ENCODE results near the gene C5orf34. TPM values are rescaled to one million over a fixed set of nuclear protein-coding genes. Genes with fewer than 3 reads are reported as not detected.

C5orf34 gene, protein sequence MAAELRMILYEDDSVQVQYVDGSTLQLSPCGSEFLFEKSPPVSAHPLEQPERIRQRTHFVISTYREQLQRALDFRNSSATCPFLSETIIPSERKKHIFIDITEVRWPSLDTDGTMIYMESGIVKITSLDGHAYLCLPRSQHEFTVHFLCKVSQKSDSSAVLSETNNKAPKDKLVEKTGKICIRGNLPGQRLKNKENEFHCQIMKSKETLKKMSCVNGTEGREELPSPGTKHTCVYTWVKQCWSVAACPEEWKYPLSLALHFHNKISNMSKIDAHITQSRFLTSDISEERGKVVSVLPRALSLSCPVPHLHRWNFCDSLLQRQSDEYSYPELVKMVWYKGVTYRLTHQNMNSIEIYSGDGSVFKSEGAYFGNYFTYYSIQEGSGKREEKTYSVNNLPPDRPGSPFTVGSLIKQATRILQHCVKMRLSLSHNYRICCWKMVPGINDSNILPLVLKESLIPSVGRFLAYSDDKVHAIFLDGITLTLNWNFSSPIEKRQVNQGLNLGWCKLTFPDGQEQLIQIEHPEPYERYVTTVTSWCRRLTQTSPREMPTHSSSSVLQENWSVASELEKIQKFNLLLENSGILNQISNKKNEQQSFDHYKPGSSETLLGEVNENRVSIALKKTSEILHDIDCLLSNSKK
- total RNA-seq (2021) (15.0 and 17.0 TPM in 2 replicates), Bru-seq, nascent RNA (percentile 80 among the genes with signal in this experiment), BruChase-seq, experiment 1, labeled RNA remaining after a 2-hour chase (percentile 79 among the genes with signal in this experiment), BruChase-seq, experiment 2, labeled RNA remaining after a 6-hour chase (percentile 64 among the genes with signal in this experiment)
- long read RNA-seq, transcript C5orf34-201 (13 exons, 2,507 nt): major isoform, 28 of 64 reads
- long read RNA-seq, partial matches to known transcripts: 15 of 64 reads
- long read RNA-seq, other reads (novel, unspliced or antisense): 21 of 64 reads

DNA sequence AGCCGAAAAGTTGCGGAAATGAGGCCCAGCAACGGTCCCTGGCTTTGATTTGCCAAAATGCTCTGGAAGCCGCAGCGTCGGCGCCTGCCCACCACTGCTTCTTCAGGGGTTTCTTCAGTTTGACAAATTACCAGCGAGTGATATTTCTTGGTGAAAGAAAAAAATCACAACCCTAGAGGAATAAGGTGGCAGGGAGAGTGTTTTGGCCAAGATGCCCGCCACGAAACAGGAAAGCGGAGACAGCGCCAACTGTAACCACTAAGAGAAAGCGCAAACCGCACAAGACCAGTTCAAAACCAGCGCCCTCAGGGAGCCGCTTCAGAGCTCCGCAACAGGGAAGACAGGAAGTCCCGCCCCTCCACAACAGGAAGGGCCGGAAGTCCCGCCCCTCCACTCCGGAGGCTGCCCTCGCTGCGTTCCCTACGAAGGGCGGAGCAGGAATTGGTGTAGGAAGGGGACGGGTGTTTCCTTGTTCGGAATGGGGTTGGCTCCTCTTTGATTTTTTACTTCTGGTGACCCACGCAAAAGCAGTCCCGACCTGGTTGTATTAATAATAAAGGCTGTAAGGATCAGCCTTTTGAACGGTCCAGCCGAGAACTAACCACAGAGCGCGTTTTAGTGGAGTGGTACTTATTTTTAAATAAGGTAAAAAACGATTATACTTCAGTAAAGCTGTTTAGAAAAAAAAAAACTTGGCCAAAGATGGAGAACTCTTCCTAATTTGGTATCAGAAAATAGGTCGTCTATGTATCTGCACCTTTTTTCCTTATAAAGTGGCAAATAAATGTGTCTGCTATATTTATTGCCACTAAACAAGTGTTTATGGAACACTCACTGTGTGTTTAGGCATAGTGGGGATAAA lies at the start of gene C5orf34:
TSS of gene C5orf34 (minus strand) at position 333 of the 862 bp plus-strand sequence. CDS start 5,809 bp downstream, outside the sequence.
- BruUV-seq (replicated peaks): TSS peak; percentile 97
- DNase-seq (ENCODE audit: low spot score): peak; percentile 98
- Histone ChIP-seq H3K36me3 (ENCODE audit: insufficient read depth, low read length, poor library complexity, severe bottlenecking) (no peaks in the 10 kb centered on the region), H3K27ac (ENCODE audit: low read depth, low read length, poor library complexity, severe bottlenecking) (peak within 1 kb of the TSS; percentile 79), H3K4me3 (ENCODE audit: low read depth, low read length, poor library complexity, severe bottlenecking) (peak within 1 kb of the TSS; percentile 57), H3K9me3 (ENCODE audit: low read depth, low read length, poor library complexity, severe bottlenecking) (no peaks in the 10 kb centered on the region), H3K27me3 (replicated peaks; ENCODE audit: insufficient read depth, low read depth, low read length, poor library complexity) (no peaks in the 10 kb centered on the region), H3K4me1 (ENCODE audit: insufficient read depth, low read length, poor library complexity, severe bottlenecking) (peaks cover 20% of the 10 kb centered on the region)
- POLR2A ChIA-PET (ENCODE audit: low non-redundant PET): interaction anchor here (0.5 to 0.7 kb wide), 3 partner anchors 29 to 322 kb away, joined by 3 to 4 read pairs (median 3); partner anchors contain the start of gene TMEM267
- TF ChIP-seq, protein P1, sequence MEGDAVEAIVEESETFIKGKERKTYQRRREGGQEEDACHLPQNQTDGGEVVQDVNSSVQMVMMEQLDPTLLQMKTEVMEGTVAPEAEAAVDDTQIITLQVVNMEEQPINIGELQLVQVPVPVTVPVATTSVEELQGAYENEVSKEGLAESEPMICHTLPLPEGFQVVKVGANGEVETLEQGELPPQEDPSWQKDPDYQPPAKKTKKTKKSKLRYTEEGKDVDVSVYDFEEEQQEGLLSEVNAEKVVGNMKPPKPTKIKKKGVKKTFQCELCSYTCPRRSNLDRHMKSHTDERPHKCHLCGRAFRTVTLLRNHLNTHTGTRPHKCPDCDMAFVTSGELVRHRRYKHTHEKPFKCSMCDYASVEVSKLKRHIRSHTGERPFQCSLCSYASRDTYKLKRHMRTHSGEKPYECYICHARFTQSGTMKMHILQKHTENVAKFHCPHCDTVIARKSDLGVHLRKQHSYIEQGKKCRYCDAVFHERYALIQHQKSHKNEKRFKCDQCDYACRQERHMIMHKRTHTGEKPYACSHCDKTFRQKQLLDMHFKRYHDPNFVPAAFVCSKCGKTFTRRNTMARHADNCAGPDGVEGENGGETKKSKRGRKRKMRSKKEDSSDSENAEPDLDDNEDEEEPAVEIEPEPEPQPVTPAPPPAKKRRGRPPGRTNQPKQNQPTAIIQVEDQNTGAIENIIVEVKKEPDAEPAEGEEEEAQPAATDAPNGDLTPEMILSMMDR (conservative IDR thresholded peaks at IDR 0.05; ENCODE audit: low read depth, low read length): no peak; the same call in 1 of the 2 replicates
- TF ChIP-seq EZH2 (IDR thresholded peaks at IDR 0.05; ENCODE audit: borderline replicate concordance, low read depth, low read length, poor library complexity, severe bottlenecking): no peak
- CTCF ChIA-PET: no interaction called here
- intact Hi-C loops (cut with micrococcal nuclease; ENCODE audit: unreplicated experiment): no loop called here

DNA sequence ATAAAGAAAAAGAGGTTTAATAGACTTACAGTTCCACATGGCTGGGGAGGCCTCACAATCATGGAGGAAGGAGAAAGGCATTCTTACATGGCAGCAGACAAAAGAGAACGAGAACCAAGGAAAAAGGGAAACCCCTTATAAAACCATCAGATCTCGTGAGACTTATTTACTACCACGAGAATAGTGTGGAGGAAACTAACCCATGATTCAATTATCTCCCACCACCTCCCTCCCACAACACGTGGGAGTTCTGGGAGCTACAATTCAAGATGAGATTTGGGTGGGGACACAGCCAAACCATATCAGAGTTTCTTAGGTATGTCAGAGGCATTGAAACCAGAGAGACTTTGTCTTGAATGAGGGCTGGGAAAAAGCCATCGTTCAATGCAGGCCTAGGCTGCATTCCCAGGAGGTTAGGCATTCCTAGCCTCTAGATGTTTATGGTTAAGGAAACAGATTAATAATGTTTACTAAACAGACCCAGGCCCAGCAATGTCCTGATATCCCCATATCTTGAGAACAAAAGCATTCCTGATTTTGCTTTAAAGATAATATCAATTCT lies 49.4 kb upstream of the C5orf34 start:
- DNase-seq (ENCODE audit: low spot score): no peak
- Histone ChIP-seq H3K9me3 (ENCODE audit: low read depth, low read length, poor library complexity, severe bottlenecking) (no peaks in the 10 kb centered on the region), H3K27me3 (replicated peaks; ENCODE audit: insufficient read depth, low read depth, low read length, poor library complexity) (no peaks in the 10 kb centered on the region), H3K36me3 (ENCODE audit: insufficient read depth, low read length, poor library complexity, severe bottlenecking) (no peaks in the 10 kb centered on the region), H3K4me1 (ENCODE audit: insufficient read depth, low read length, poor library complexity, severe bottlenecking) (no peaks in the 10 kb centered on the region), H3K4me3 (ENCODE audit: low read depth, low read length, poor library complexity, severe bottlenecking) (no peak overlapping the region), H3K27ac (ENCODE audit: low read depth, low read length, poor library complexity, severe bottlenecking) (no peak overlapping the region)
- TF ChIP-seq, protein P1 (conservative IDR thresholded peaks at IDR 0.05; ENCODE audit: low read depth, low read length): no peak
- no peak for TF ChIP-seq EZH2 (IDR thresholded peaks at IDR 0.05; ENCODE audit: borderline replicate concordance, low read depth, low read length, poor library complexity, severe bottlenecking)
- intact Hi-C loops (cut with micrococcal nuclease; ENCODE audit: unreplicated experiment): no loop called here
- POLR2A ChIA-PET (ENCODE audit: low non-redundant PET): no interaction called here
- CTCF ChIA-PET: no interaction called here
- BruUV-seq (replicated peaks): no TSS peak
